ENCODE data around the gene LXN.

The LXN gene

GRCh38 chr3:158651192-158651591 is 21.3 kb downstream of the LXN start:
- Histone ChIP-seq H3K9me2 (ENCODE audit: low read depth, low read length) (no peaks in the 10 kb centered on the region), H3F3A (ENCODE audit: insufficient read depth, low read length) (no peaks in the 10 kb centered on the region), H3K9me3 (ENCODE audit: low read length) (no peaks in the 10 kb centered on the region), H3K4me2 (ENCODE audit: low read length) (no peak overlapping the region), H3K79me2 (ENCODE audit: insufficient read depth, low read length) (peaks cover 6% of the 10 kb centered on the region; the same call in 1 of the 2 replicates), H3K27me3 (ENCODE audit: insufficient read depth, low read length) (no peaks in the 10 kb centered on the region), H3K9ac (ENCODE audit: low read length) (no peak overlapping the region), H3K4me1 (ENCODE audit: insufficient read depth, low read length, severe bottlenecking) (peaks cover 2% of the 10 kb centered on the region), H4K20me1 (ENCODE audit: insufficient read depth, low read length) (no peaks in the 10 kb centered on the region), H3K4me3 (ENCODE audit: low read depth, low read length, poor library complexity, severe bottlenecking) (no peak overlapping the region), H3K36me3 (ENCODE audit: insufficient read depth, low read length) (peaks cover 92% of the 10 kb centered on the region), H3K27ac (ENCODE audit: low read depth, low read length, poor library complexity, severe bottlenecking) (no peak overlapping the region), H2AFZ (ENCODE audit: low read length) (no peak overlapping the region)
- TF ChIP-seq EZH2 (IDR thresholded peaks at IDR 0.05; ENCODE audit: borderline replicate concordance, low read length), result no peak
- TF ChIP-seq CTCF (IDR thresholded peaks at IDR 0.05; ENCODE audit: low read length), result no peak

- H3K4me2 ChIP-seq (ENCODE audit: low read length), result no peak overlapping the region
- H3K27me3 ChIP-seq (ENCODE audit: insufficient read depth, low read length), result no peaks in the 10 kb centered on the region
- H3K9me2 ChIP-seq (ENCODE audit: low read depth, low read length), result no peaks in the 10 kb centered on the region
- peaks cover 20% of the 10 kb centered on the region for H3K79me2 ChIP-seq (ENCODE audit: insufficient read depth, low read length)
- no peak overlapping the region for H3K4me3 ChIP-seq (ENCODE audit: low read depth, low read length, poor library complexity, severe bottlenecking)
- H3K27ac ChIP-seq (ENCODE audit: low read depth, low read length, poor library complexity, severe bottlenecking), result no peak overlapping the region
- TF ChIP-seq CTCF (IDR thresholded peaks at IDR 0.05; ENCODE audit: low read length) (no peak), EZH2 (IDR thresholded peaks at IDR 0.05; ENCODE audit: borderline replicate concordance, low read length) (no peak)
- H3K9ac ChIP-seq (ENCODE audit: low read length), result no peak overlapping the region
- no peak overlapping the region for H2AFZ ChIP-seq (ENCODE audit: low read length)
- H3F3A ChIP-seq (ENCODE audit: insufficient read depth, low read length), result peaks cover 4% of the 10 kb centered on the region; the same call in 1 of the 2 replicates
- H3K4me1 ChIP-seq (ENCODE audit: insufficient read depth, low read length, severe bottlenecking), result peaks cover 16% of the 10 kb centered on the region
- H3K36me3 ChIP-seq (ENCODE audit: insufficient read depth, low read length), result peaks cover 82% of the 10 kb centered on the region
- H3K9me3 ChIP-seq (ENCODE audit: low read length), result no peaks in the 10 kb centered on the region
- H4K20me1 ChIP-seq (ENCODE audit: insufficient read depth, low read length), result no peaks in the 10 kb centered on the region
These were observed 22.7 kb downstream of the LXN start for GRCh38 chr3:158649791-158650190.

GRCh38 chr3:158644345-158644908 is 28.0 kb downstream of the LXN start, which contains the start of gene GFM1:
TSS of gene GFM1 (plus strand) at chr3:158644527. CDS start at chr3:158644635, 108 bp downstream.
- Histone ChIP-seq H3K9ac (ENCODE audit: low read length) (peak within 1 kb of the TSS; percentile 89), H3K79me2 (ENCODE audit: insufficient read depth, low read length) (peaks cover 24% of the 10 kb centered on the region), H3K27ac (ENCODE audit: low read depth, low read length, poor library complexity, severe bottlenecking) (no peak within 1 kb of the TSS), H2AFZ (ENCODE audit: low read length) (peak within 1 kb of the TSS; percentile 98), H3K4me1 (ENCODE audit: insufficient read depth, low read length, severe bottlenecking) (peaks cover 20% of the 10 kb centered on the region), H3K4me3 (ENCODE audit: low read depth, low read length, poor library complexity, severe bottlenecking) (peak within 1 kb of the TSS; percentile 94), H3K4me2 (ENCODE audit: low read length) (peak within 1 kb of the TSS; percentile 70), H3F3A (ENCODE audit: insufficient read depth, low read length) (peaks cover 4% of the 10 kb centered on the region; the same call in 1 of the 2 replicates), H4K20me1 (ENCODE audit: insufficient read depth, low read length) (no peaks in the 10 kb centered on the region), H3K36me3 (ENCODE audit: insufficient read depth, low read length) (peaks cover 34% of the 10 kb centered on the region), H3K27me3 (ENCODE audit: insufficient read depth, low read length) (no peaks in the 10 kb centered on the region), H3K9me3 (ENCODE audit: low read length) (no peaks in the 10 kb centered on the region), H3K9me2 (ENCODE audit: low read depth, low read length) (no peaks in the 10 kb centered on the region)
- TF ChIP-seq EZH2 (IDR thresholded peaks at IDR 0.05; ENCODE audit: borderline replicate concordance, low read length), result no peak
- peak; percentile 93 for TF ChIP-seq CTCF (IDR thresholded peaks at IDR 0.05; ENCODE audit: low read length)
